Measurements from ENCODE around the gene USP24.
"Not testable (repeated sequence)": the region's sequence is repeated elsewhere in the genome, so short reads cannot be mapped to it uniquely, and the experiment has no call there.

USP24 gene

GRCh38 chr1:55244476-55245099 lies 29.4 kb upstream of the USP24 start:
- H3K9me3 ChIP-seq (ENCODE audit: control insufficient read depth, insufficient read depth, low read length), result no peaks in the 10 kb centered on the region
- no peak overlapping the region for H3K9ac ChIP-seq (ENCODE audit: low read depth, low read length)
- H3K36me3 ChIP-seq (ENCODE audit: insufficient read depth, low read length), result no peaks in the 10 kb centered on the region
- no peaks in the 10 kb centered on the region for H3K4me1 ChIP-seq (ENCODE audit: insufficient read depth, low read length)

GRCh38 chr1:55243655-55244054 lies 28.5 kb upstream of the USP24 start:
- Histone ChIP-seq H3K4me1 (ENCODE audit: insufficient read depth, low read length) (no peaks in the 10 kb centered on the region), H3K9ac (ENCODE audit: low read depth, low read length) (no peak overlapping the region), H3K36me3 (ENCODE audit: insufficient read depth, low read length) (no peaks in the 10 kb centered on the region), H3K9me3 (ENCODE audit: control insufficient read depth, insufficient read depth, low read length) (no peaks in the 10 kb centered on the region)

- Histone ChIP-seq H3K9ac (ENCODE audit: low read depth, low read length) (no peak overlapping the region), H3K9me3 (ENCODE audit: control insufficient read depth, insufficient read depth, low read length) (no peaks in the 10 kb centered on the region), H3K4me1 (ENCODE audit: insufficient read depth, low read length) (no peaks in the 10 kb centered on the region), H3K36me3 (ENCODE audit: insufficient read depth, low read length) (no peaks in the 10 kb centered on the region)
These were observed 24.4 kb upstream of the USP24 start for GRCh38 chr1:55239548-55239947.

- no peak overlapping the region for H3K9ac ChIP-seq (ENCODE audit: low read depth, low read length)
These were observed 20.6 kb upstream of the USP24 start for GRCh38 chr1:55235722-55236121.

GRCh38 chr1:55234016-55234415 lies 18.9 kb upstream of the USP24 start:
- H3K9me3 ChIP-seq (ENCODE audit: control insufficient read depth, insufficient read depth, low read length), result no peaks in the 10 kb centered on the region
- 0 out of 2 replicates have a peak, but pooled peaks cover 4% of the 10 kb centered on the region for H3K4me1 ChIP-seq (ENCODE audit: insufficient read depth, low read length)
- no peaks in the 10 kb centered on the region for H3K36me3 ChIP-seq (ENCODE audit: insufficient read depth, low read length)
- no peak overlapping the region for H3K9ac ChIP-seq (ENCODE audit: low read depth, low read length)

More at GRCh38 chr1:55235722-55236121, 20.6 kb upstream of the USP24 start:
- H3K4me1 ChIP-seq (ENCODE audit: insufficient read depth, low read length), result 0 out of 2 replicates have a peak, but pooled peaks cover 4% of the 10 kb centered on the region
- no peaks in the 10 kb centered on the region for H3K36me3 ChIP-seq (ENCODE audit: insufficient read depth, low read length)
- H3K9me3 ChIP-seq (ENCODE audit: control insufficient read depth, insufficient read depth, low read length), result no peaks in the 10 kb centered on the region

GRCh38 chr1:55233145-55233777 lies 18.1 kb upstream of the USP24 start:
- H3K9me3 ChIP-seq (ENCODE audit: control insufficient read depth, insufficient read depth, low read length), result no peaks in the 10 kb centered on the region
- 0 out of 2 replicates have a peak, but pooled peaks cover 4% of the 10 kb centered on the region for H3K4me1 ChIP-seq (ENCODE audit: insufficient read depth, low read length)
- no peaks in the 10 kb centered on the region for H3K36me3 ChIP-seq (ENCODE audit: insufficient read depth, low read length)
- no peak overlapping the region for H3K9ac ChIP-seq (ENCODE audit: low read depth, low read length)

- H3K36me3 ChIP-seq (ENCODE audit: insufficient read depth, low read length), result no peaks in the 10 kb centered on the region
- no peak overlapping the region for H3K9ac ChIP-seq (ENCODE audit: low read depth, low read length)
- H3K4me1 ChIP-seq (ENCODE audit: insufficient read depth, low read length), result 0 out of 2 replicates have a peak, but pooled peaks cover 4% of the 10 kb centered on the region
- H3K9me3 ChIP-seq (ENCODE audit: control insufficient read depth, insufficient read depth, low read length), result no peaks in the 10 kb centered on the region
These were observed 17.4 kb upstream of the USP24 start for GRCh38 chr1:55232448-55233144.

GRCh38 chr1:55231745-55232144 lies 16.6 kb upstream of the USP24 start:
- Histone ChIP-seq H3K9me3 (ENCODE audit: control insufficient read depth, insufficient read depth, low read length) (peaks cover 6% of the 10 kb centered on the region; the same call in 1 of the 2 replicates), H3K4me1 (ENCODE audit: insufficient read depth, low read length) (0 out of 2 replicates have a peak, but pooled peaks cover 4% of the 10 kb centered on the region), H3K36me3 (ENCODE audit: insufficient read depth, low read length) (no peaks in the 10 kb centered on the region)

GRCh38 chr1:55230659-55231058 lies 15.5 kb upstream of the USP24 start:
- no peaks in the 10 kb centered on the region for H3K36me3 ChIP-seq (ENCODE audit: insufficient read depth, low read length)
- H3K4me1 ChIP-seq (ENCODE audit: insufficient read depth, low read length), result 0 out of 2 replicates have a peak, but pooled peaks cover 4% of the 10 kb centered on the region
- no peak overlapping the region for H3K9ac ChIP-seq (ENCODE audit: low read depth, low read length)
- peaks cover 6% of the 10 kb centered on the region; the same call in 1 of the 2 replicates for H3K9me3 ChIP-seq (ENCODE audit: control insufficient read depth, insufficient read depth, low read length)

More at GRCh38 chr1:55231745-55232144, 16.6 kb upstream of the USP24 start:
- no peak overlapping the region for H3K9ac ChIP-seq (ENCODE audit: low read depth, low read length)

- not testable (repeated sequence) for H3K4me1 ChIP-seq (ENCODE audit: insufficient read depth, low read length); H3K9ac ChIP-seq (ENCODE audit: low read depth, low read length); H3K9me3 ChIP-seq (ENCODE audit: control insufficient read depth, insufficient read depth, low read length); H3K36me3 ChIP-seq (ENCODE audit: insufficient read depth, low read length)
These were observed 14.6 kb upstream of the USP24 start for GRCh38 chr1:55229726-55230125.

- Histone ChIP-seq H3K4me1 (ENCODE audit: insufficient read depth, low read length) (no peaks in the 10 kb centered on the region), H3K9me3 (ENCODE audit: control insufficient read depth, insufficient read depth, low read length) (peaks cover 6% of the 10 kb centered on the region; the same call in 1 of the 2 replicates), H3K9ac (ENCODE audit: low read depth, low read length) (no peak overlapping the region), H3K36me3 (ENCODE audit: insufficient read depth, low read length) (no peaks in the 10 kb centered on the region)
These were observed 10.1 kb upstream of the USP24 start for GRCh38 chr1:55225228-55225627.

GRCh38 chr1:55224729-55225128 lies 9.6 kb upstream of the USP24 start:
- peaks cover 6% of the 10 kb centered on the region; the same call in 1 of the 2 replicates for H3K9me3 ChIP-seq (ENCODE audit: control insufficient read depth, insufficient read depth, low read length)
- no peaks in the 10 kb centered on the region for H3K36me3 ChIP-seq (ENCODE audit: insufficient read depth, low read length)
- no peaks in the 10 kb centered on the region for H3K4me1 ChIP-seq (ENCODE audit: insufficient read depth, low read length)
- H3K9ac ChIP-seq (ENCODE audit: low read depth, low read length), result no peak overlapping the region

GRCh38 chr1:55222152-55222551 lies 7.0 kb upstream of the USP24 start:
- no peaks in the 10 kb centered on the region for H3K36me3 ChIP-seq (ENCODE audit: insufficient read depth, low read length)
- peaks cover 3% of the 10 kb centered on the region; the same call in 1 of the 2 replicates for H3K9me3 ChIP-seq (ENCODE audit: control insufficient read depth, insufficient read depth, low read length)
- H3K9ac ChIP-seq (ENCODE audit: low read depth, low read length), result no peak overlapping the region
- H3K4me1 ChIP-seq (ENCODE audit: insufficient read depth, low read length), result peaks cover 4% of the 10 kb centered on the region

GRCh38 chr1:55217226-55217986 lies 2.2 kb upstream of the USP24 start:
- H3K4me1 ChIP-seq (ENCODE audit: insufficient read depth, low read length), result peaks cover 14% of the 10 kb centered on the region
- no peak overlapping the region for H3K9ac ChIP-seq (ENCODE audit: low read depth, low read length)
- H3K36me3 ChIP-seq (ENCODE audit: insufficient read depth, low read length), result no peaks in the 10 kb centered on the region
- H3K9me3 ChIP-seq (ENCODE audit: control insufficient read depth, insufficient read depth, low read length), result no peaks in the 10 kb centered on the region
